SK-N-MC (cell line): ENCODE results near the gene EPN2.

Experiments used
- EZH2 ChIP-seq: fragments of 200-600 bp; sonication (generic); IDR thresholded peaks from one replicate; pipeline ENCODE4 v1.6.1; 2017; ENCODE audit warnings: antibody characterized with exemption
- FOXP2 ChIP-seq: optimal IDR thresholded peaks from 2 replicates; pipeline ENCODE3; 2011; ENCODE audit warnings: mild to moderate bottlenecking, moderate library complexity; ENCODE audit not compliant: insufficient read depth; ENCODE audit errors: extremely low read length, control extremely low read depth
- POLR2AphosphoS5 ChIP-seq: IDR thresholded peaks from 2 replicates; pipeline ENCODE4 v1.6.1; 2012; ENCODE audit warnings: mild to moderate bottlenecking, low read depth, low read length, borderline replicate concordance

DNA sequence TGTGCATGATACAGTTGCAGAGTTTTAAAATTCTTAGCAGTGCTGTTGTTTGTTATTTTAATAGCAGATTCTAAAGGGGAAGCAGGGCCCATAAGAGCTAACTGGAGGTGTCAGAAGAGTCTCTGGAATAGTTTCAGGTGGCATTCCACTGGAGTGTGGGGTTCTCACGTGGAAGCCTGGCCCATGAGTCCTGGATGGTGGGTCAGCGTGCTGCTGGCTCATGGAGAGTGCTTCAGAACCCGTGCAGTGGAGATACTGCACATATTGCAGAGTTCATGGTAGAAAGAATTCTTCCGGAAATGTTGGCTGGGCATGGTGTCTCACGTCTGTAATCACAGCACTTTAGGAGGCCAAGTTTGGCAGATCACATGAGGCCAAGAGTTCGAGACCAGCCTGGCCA is 81.4 kb downstream of the EPN2 start:
- TF ChIP-seq POLR2AphosphoS5: no peak
- TF ChIP-seq EZH2: no peak
- TF ChIP-seq FOXP2: no peak
